Neural cell (in vitro differentiated cells): ENCODE measurements around the gene HERPUD1. TPM values are rescaled to one million over a fixed set of nuclear protein-coding genes. Genes with fewer than 3 reads are reported as not detected.

Source experiments
- H2AFZ ChIP-seq: fragments of 200-600, 300-800 bp; sonication (generic), shearing (Covaris generic); 2 replicates; pipeline ENCODE4 v1.6.0; 2014; ENCODE audit warnings: low read depth, mild to moderate bottlenecking, antibody characterized with exemption, low read length, moderate library complexity
- H3F3A ChIP-seq: fragments of 200-600 bp; shearing (Covaris generic); 2 replicates; pipeline ENCODE4 v1.6.1; 2016; ENCODE audit warnings: mild to moderate bottlenecking, moderate library complexity, mixed read lengths, antibody characterized with exemption, low read length; ENCODE audit not compliant: insufficient read depth, poor library complexity, severe bottlenecking
- H3K27ac ChIP-seq: fragments of 200-600, 300-800 bp; sonication (generic), shearing (Covaris generic); 2 replicates; pipeline ENCODE4 v1.5.1; 2014; ENCODE audit warnings: mild to moderate bottlenecking, low read length, moderate library complexity
- H3K27me3 ChIP-seq: fragments of 300-800, 200-600 bp; sonication (generic), shearing (Covaris generic); 2 replicates; pipeline ENCODE4 v1.6.0; 2014; ENCODE audit warnings: mild to moderate bottlenecking, low read depth, low read length, moderate library complexity; ENCODE audit not compliant: insufficient read depth
- H3K36me3 ChIP-seq: fragments of 300-800, 200-600 bp; sonication (generic), shearing (Covaris generic); 2 replicates; pipeline ENCODE4 v1.5.1; 2014; ENCODE audit warnings: mild to moderate bottlenecking, antibody characterized with exemption, low read length, moderate library complexity; ENCODE audit not compliant: insufficient read depth
- H3K4me2 ChIP-seq: fragments of 300-800, 200-600 bp; sonication (generic), shearing (Covaris generic); 2 replicates; pipeline ENCODE4 v1.6.0; 2014; ENCODE audit warnings: mild to moderate bottlenecking, low read length
- H3K4me3 ChIP-seq: fragments of 300-800, 200-600 bp; sonication (generic), shearing (Covaris generic); 2 replicates; pipeline ENCODE4 v1.5.1; 2014; ENCODE audit warnings: mild to moderate bottlenecking, low read length, moderate library complexity
- H3K79me2 ChIP-seq: fragments of 200-600 bp; shearing (Covaris generic); replicated peaks from 2 replicates; pipeline ENCODE4 v1.6.0; 2014; ENCODE audit warnings: mild to moderate bottlenecking, low read length, moderate library complexity; ENCODE audit not compliant: insufficient read depth
- H3K9ac ChIP-seq: fragments of 300-800, 200-600 bp; sonication (generic), shearing (Covaris generic); 2 replicates; pipeline ENCODE4 v1.6.1; 2016; ENCODE audit warnings: mild to moderate bottlenecking, low read length, mixed read lengths
- H3K9me2 ChIP-seq: fragments of 200-600 bp; shearing (Covaris generic); 2 replicates; pipeline ENCODE4 v1.6.1; 2016; ENCODE audit warnings: mild to moderate bottlenecking, low read length, mixed read lengths; ENCODE audit not compliant: insufficient read depth
- H3K9me3 ChIP-seq: fragments of 200-600, 300-800 bp; sonication (generic), shearing (Covaris generic); 2 replicates; pipeline ENCODE4 v1.6.1; 2016; ENCODE audit warnings: mild to moderate bottlenecking, mixed run types, low read length, moderate library complexity, mixed read lengths
- H4K20me1 ChIP-seq: fragments of 200-600 bp; shearing (Covaris generic); 2 replicates; pipeline ENCODE4 v1.6.1; 2016; ENCODE audit warnings: mild to moderate bottlenecking, mixed run types; ENCODE audit not compliant: insufficient read depth
- EP300 ChIP-seq: fragments of 450-650 bp; conservative IDR thresholded peaks from 2 replicates; pipeline ENCODE4 v1.6.1; 2014; ENCODE audit warnings: antibody characterized with exemption, mild to moderate bottlenecking, moderate library complexity; ENCODE audit not compliant: poor library complexity, severe bottlenecking
- EZH2 ChIP-seq: fragments of 200-600, 300-800 bp; shearing (Covaris generic), sonication (generic); IDR thresholded peaks from 2 replicates; pipeline ENCODE4 v1.6.1; 2014; ENCODE audit warnings: antibody characterized with exemption, low read length, borderline replicate concordance, mild to moderate bottlenecking; ENCODE audit not compliant: insufficient read depth, poor library complexity, severe bottlenecking
- MXI1 ChIP-seq: fragments of 450-650 bp; conservative IDR thresholded peaks from 2 replicates; pipeline ENCODE4 v1.6.1; 2014; ENCODE audit warnings: antibody characterized with exemption, mild to moderate bottlenecking; ENCODE audit not compliant: poor library complexity, severe bottlenecking
- POLR2AphosphoS5 ChIP-seq: IDR thresholded peaks from 2 replicates; pipeline ENCODE4 v1.6.1; 2012
- RAD21 ChIP-seq: fragments of 450-650 bp; conservative IDR thresholded peaks from 2 replicates; pipeline ENCODE4 v1.6.1; 2014; ENCODE audit warnings: antibody characterized with exemption, mild to moderate bottlenecking, moderate library complexity
- SMC3 ChIP-seq: fragments of 450-650 bp; conservative IDR thresholded peaks from 2 replicates; pipeline ENCODE4 v1.6.1; 2014; ENCODE audit warnings: antibody characterized with exemption, mild to moderate bottlenecking, moderate library complexity; ENCODE audit not compliant: poor library complexity
- TAF1 ChIP-seq: IDR thresholded peaks from 2 replicates; pipeline ENCODE4 v1.6.1; 2012; ENCODE audit warnings: low read depth
- polyA plus RNA-seq: library from polyadenylated mRNA; depleted of rRNA; stranded (reverse); fragments of >200 nt; gene quantifications from 2 replicates; pipeline ENCODE4 v1.2.3, GENCODE V29; 2014
- TF ChIP-seq, protein P1 (sequence below): fragments of 450-650 bp; IDR thresholded peaks from 2 replicates; pipeline ENCODE4 v1.5.1; 2014; ENCODE audit warnings: antibody characterized with exemption, mild to moderate bottlenecking, moderate library complexity; ENCODE audit not compliant: poor library complexity, severe bottlenecking
- TF ChIP-seq, protein P2 (sequence below): IDR thresholded peaks from 2 replicates; pipeline ENCODE4 v1.6.1; 2012; ENCODE audit warnings: borderline replicate concordance

Gene HERPUD1
- polyA plus RNA-seq, 1 donor from 2014 or later: 76.0 TPM

- TF ChIP-seq EZH2: no peak
- no peak for TF ChIP-seq RAD21
- no peak for TF ChIP-seq POLR2AphosphoS5
- TF ChIP-seq SMC3: no peak
- no peak for TF ChIP-seq TAF1
- TF ChIP-seq MXI1: no peak
- TF ChIP-seq, protein P1, sequence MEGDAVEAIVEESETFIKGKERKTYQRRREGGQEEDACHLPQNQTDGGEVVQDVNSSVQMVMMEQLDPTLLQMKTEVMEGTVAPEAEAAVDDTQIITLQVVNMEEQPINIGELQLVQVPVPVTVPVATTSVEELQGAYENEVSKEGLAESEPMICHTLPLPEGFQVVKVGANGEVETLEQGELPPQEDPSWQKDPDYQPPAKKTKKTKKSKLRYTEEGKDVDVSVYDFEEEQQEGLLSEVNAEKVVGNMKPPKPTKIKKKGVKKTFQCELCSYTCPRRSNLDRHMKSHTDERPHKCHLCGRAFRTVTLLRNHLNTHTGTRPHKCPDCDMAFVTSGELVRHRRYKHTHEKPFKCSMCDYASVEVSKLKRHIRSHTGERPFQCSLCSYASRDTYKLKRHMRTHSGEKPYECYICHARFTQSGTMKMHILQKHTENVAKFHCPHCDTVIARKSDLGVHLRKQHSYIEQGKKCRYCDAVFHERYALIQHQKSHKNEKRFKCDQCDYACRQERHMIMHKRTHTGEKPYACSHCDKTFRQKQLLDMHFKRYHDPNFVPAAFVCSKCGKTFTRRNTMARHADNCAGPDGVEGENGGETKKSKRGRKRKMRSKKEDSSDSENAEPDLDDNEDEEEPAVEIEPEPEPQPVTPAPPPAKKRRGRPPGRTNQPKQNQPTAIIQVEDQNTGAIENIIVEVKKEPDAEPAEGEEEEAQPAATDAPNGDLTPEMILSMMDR: no peak
- TF ChIP-seq EP300: no peak
- TF ChIP-seq, protein P2, sequence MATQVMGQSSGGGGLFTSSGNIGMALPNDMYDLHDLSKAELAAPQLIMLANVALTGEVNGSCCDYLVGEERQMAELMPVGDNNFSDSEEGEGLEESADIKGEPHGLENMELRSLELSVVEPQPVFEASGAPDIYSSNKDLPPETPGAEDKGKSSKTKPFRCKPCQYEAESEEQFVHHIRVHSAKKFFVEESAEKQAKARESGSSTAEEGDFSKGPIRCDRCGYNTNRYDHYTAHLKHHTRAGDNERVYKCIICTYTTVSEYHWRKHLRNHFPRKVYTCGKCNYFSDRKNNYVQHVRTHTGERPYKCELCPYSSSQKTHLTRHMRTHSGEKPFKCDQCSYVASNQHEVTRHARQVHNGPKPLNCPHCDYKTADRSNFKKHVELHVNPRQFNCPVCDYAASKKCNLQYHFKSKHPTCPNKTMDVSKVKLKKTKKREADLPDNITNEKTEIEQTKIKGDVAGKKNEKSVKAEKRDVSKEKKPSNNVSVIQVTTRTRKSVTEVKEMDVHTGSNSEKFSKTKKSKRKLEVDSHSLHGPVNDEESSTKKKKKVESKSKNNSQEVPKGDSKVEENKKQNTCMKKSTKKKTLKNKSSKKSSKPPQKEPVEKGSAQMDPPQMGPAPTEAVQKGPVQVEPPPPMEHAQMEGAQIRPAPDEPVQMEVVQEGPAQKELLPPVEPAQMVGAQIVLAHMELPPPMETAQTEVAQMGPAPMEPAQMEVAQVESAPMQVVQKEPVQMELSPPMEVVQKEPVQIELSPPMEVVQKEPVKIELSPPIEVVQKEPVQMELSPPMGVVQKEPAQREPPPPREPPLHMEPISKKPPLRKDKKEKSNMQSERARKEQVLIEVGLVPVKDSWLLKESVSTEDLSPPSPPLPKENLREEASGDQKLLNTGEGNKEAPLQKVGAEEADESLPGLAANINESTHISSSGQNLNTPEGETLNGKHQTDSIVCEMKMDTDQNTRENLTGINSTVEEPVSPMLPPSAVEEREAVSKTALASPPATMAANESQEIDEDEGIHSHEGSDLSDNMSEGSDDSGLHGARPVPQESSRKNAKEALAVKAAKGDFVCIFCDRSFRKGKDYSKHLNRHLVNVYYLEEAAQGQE: no peak
- Histone ChIP-seq H3K9ac (no peak overlapping the region), H3K4me3 (no peak overlapping the region), H3K9me2 (no peaks in the 10 kb centered on the region), H4K20me1 (no peaks in the 10 kb centered on the region), H3K9me3 (no peaks in the 10 kb centered on the region), H3F3A (no peaks in the 10 kb centered on the region), H2AFZ (no peak overlapping the region), H3K36me3 (no peaks in the 10 kb centered on the region), H3K27ac (no peak overlapping the region), H3K4me2 (no peak overlapping the region), H3K79me2 (no peaks in the 10 kb centered on the region), H3K27me3 (no peaks in the 10 kb centered on the region)
These were observed 46.3 kb upstream of the HERPUD1 start for GRCh38 chr16:56885446-56886162.

- no peak overlapping the region for H3K4me2 ChIP-seq
- H3K79me2 ChIP-seq: no peaks in the 10 kb centered on the region
- H3K36me3 ChIP-seq: no peaks in the 10 kb centered on the region
- no peaks in the 10 kb centered on the region for H3K9me2 ChIP-seq
- H4K20me1 ChIP-seq: no peaks in the 10 kb centered on the region
- H2AFZ ChIP-seq: no peak overlapping the region
- no peak overlapping the region for H3K9ac ChIP-seq
- TF ChIP-seq RAD21 (no peak), MXI1 (no peak), SMC3 (no peak), POLR2AphosphoS5 (no peak), EZH2 (no peak), EP300 (no peak), TAF1 (no peak)
- TF ChIP-seq, protein P2: no peak
- TF ChIP-seq, protein P1: no peak
- H3K4me3 ChIP-seq: no peak overlapping the region
- no peaks in the 10 kb centered on the region for H3K27me3 ChIP-seq
- no peaks in the 10 kb centered on the region for H3F3A ChIP-seq
- H3K9me3 ChIP-seq: no peaks in the 10 kb centered on the region
- H3K27ac ChIP-seq: no peak overlapping the region
These were observed 45.6 kb upstream of the HERPUD1 start for GRCh38 chr16:56886296-56886695.
